ENCODE data around the gene ACACB. TPM values are rescaled to one million over a fixed set of nuclear protein-coding genes. Genes with fewer than 3 reads are reported as not detected.
A peak's percentile ranks its signal among the peaks of the same experiment; 100 is the strongest.

ACACB gene
- total RNA-seq, 1 donor from 2014 or later, result 155 TPM

GRCh38 chr12:109221277-109221931 is 105.0 kb downstream of the ACACB start:
- DNase-seq, result no peak

- no peak for DNase-seq
These were observed 105.7 kb downstream of the ACACB start for GRCh38 chr12:109222062-109222461.

- no peak for DNase-seq
These were observed 106.1 kb downstream of the ACACB start for GRCh38 chr12:109222496-109222895.

GRCh38 chr12:109223211-109223610 is 106.8 kb downstream of the ACACB start:
- DNase-seq, result no peak

GRCh38 chr12:109223868-109224267 is 107.5 kb downstream of the ACACB start:
- DNase-seq, result no peak

- DNase-seq, result no peak
These were observed 112.3 kb downstream of the ACACB start for GRCh38 chr12:109228664-109229063.

GRCh38 chr12:109230193-109230592 is 113.8 kb downstream of the ACACB start:
- DNase-seq, result no peak

GRCh38 chr12:109232731-109233130 is 116.3 kb downstream of the ACACB start:
- no peak for DNase-seq

- DNase-seq, result no peak
These were observed 117.6 kb downstream of the ACACB start for GRCh38 chr12:109234012-109234411.

GRCh38 chr12:109236257-109236656 is 119.9 kb downstream of the ACACB start:
- no peak for DNase-seq

- no peak for DNase-seq
These were observed 122.8 kb downstream of the ACACB start for GRCh38 chr12:109239179-109239578.

- DNase-seq, result no peak
These were observed 123.3 kb downstream of the ACACB start for GRCh38 chr12:109239691-109240090.

- DNase-seq, result no peak
These were observed 124.0 kb downstream of the ACACB start for GRCh38 chr12:109240365-109240764.

GRCh38 chr12:109241936-109242335 is 125.5 kb downstream of the ACACB start:
- DNase-seq, result no peak

GRCh38 chr12:109244073-109244472 is 127.7 kb downstream of the ACACB start:
- peak; percentile 5 for DNase-seq

GRCh38 chr12:109246221-109246620 is 129.8 kb downstream of the ACACB start:
- no peak for DNase-seq

- no peak for DNase-seq
These were observed 131.7 kb downstream of the ACACB start for GRCh38 chr12:109247831-109248654.

GRCh38 chr12:109250523-109250922 is 134.1 kb downstream of the ACACB start:
- no peak for DNase-seq

- no peak for DNase-seq
These were observed 136.4 kb downstream of the ACACB start for GRCh38 chr12:109252799-109253198.

GRCh38 chr12:109253913-109254544 is 137.6 kb downstream of the ACACB start:
- no peak for DNase-seq

- DNase-seq, result no peak
These were observed 139.0 kb downstream of the ACACB start for GRCh38 chr12:109255377-109255776.

GRCh38 chr12:109256011-109256410 is 139.6 kb downstream of the ACACB start:
- DNase-seq, result no peak

GRCh38 chr12:109258201-109258600 is 141.8 kb downstream of the ACACB start:
- DNase-seq, result no peak

Measured in skin of body (tissue), 2 donors.